ENCODE measurements around the gene C5orf52. TPM values are rescaled to one million over a fixed set of nuclear protein-coding genes. Genes with fewer than 3 reads are reported as not detected.
"Not testable (repeated sequence)": the region's sequence is repeated elsewhere in the genome, so short reads cannot be mapped to it uniquely, and the experiment has no call there.

Gene C5orf52
- total RNA-seq, 1 experiment from 2014 or later = not detected

DNA sequence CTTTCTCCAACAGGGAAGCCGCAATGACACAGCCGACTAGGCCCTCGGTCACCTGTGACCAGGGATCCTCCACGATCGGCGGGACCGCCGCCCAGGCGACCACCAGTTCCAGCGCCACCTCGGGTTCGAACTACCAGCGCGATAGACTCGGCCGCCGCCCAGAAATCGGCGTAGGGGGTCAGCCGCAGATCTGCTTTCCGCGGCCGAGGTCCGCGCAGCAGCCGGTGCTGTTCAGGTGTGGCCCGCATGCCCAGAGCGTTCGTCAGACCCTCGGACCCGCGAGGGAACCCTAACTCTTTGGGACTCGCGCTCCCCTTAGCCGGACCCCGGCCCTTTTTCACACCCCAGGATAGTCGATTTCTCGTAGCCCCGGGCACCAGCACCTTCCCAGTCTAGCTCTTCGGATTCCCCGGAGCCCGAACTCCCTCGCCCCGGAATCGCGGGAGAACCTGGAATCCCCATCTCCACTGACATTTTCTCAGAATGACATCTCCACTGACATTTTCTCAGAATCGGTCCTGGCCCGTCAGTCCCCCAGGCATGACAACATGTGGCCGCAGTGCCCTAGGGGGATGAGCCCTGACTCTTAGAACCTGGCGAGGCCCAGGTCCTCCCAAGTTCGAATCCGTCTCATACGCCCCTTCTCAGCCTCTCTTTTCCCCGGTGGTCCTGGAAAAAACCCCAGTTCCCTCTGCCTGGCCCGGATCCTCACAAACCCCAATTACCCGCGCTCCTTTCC lies 428 bp downstream of the C5orf52 start:
- DNase-seq (ENCODE audit: low read depth, low spot score) = no peak
- in situ Hi-C loops (cut with HindIII; ENCODE audit: low pct_unique_long_range_greater_than_20kb, low sequenced_read_pairs) = no loop called here

DNA sequence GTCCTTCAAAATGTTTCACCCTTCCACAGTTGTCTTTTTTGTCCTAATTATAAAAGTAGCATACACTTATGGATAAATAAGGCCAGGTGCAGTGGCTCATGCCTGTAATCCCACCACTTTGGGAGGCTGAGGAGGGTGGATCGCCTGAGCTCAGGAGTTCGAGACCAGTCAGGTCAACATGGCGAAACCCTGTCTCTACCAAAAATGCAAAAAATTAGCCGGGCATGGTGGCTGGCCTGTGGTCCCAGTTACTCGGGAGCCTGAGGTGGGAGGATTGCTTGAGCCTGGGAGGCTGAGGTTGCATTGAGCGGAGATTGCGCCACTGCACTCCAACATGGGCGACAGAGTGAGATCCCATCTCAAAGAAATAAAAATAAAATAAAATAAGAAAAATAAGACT lies 1.6 kb downstream of the C5orf52 start:
- DNase-seq (ENCODE audit: low read depth, low spot score) = no peak
- in situ Hi-C loops (cut with HindIII; ENCODE audit: low pct_unique_long_range_greater_than_20kb, low sequenced_read_pairs) = no loop called here

DNA sequence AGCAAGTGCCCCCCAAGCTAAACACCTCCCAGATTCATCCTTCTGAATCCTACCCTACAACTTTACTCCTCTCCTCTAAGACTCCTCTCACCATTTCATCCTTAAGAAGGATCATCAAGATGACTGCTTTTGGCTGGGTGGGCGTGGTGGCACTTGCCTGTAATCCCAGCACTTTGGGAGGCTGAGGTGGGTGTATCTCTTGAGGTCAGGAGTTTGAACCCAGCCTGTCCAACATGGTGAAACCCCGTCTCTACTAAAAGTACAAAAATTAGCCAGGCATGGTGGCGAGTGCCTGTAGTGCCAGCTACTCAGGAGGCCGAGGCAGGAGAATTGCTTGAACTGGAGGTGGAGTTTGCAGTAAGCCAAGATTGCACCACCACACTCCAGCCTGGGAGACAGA lies 3.0 kb downstream of the C5orf52 start:
- in situ Hi-C loops (cut with HindIII; ENCODE audit: low pct_unique_long_range_greater_than_20kb, low sequenced_read_pairs); DNase-seq (ENCODE audit: low read depth, low spot score): not testable (repeated sequence)

DNA sequence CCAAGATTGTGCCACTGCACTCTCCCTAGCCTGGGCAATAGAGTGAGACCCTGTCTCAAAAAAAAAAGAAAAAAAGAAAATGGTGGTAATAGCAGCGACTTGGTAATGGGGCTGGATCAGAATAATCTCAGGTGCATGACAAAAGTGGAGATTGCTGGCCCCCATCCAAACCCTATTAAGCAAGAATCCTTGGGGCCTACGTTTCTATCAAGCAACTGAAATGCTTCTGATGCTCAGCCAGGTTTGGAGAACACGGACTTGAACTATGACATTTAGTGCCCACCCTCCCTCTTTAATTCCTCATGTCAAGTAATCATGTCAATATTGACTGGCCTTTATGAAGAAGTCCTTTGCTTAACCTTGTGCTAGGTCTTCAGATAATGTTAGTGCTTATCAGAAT lies 6.6 kb downstream of the C5orf52 start:
- in situ Hi-C loops (cut with HindIII; ENCODE audit: low pct_unique_long_range_greater_than_20kb, low sequenced_read_pairs) = no loop called here
- DNase-seq (ENCODE audit: low read depth, low spot score) = no peak

DNA sequence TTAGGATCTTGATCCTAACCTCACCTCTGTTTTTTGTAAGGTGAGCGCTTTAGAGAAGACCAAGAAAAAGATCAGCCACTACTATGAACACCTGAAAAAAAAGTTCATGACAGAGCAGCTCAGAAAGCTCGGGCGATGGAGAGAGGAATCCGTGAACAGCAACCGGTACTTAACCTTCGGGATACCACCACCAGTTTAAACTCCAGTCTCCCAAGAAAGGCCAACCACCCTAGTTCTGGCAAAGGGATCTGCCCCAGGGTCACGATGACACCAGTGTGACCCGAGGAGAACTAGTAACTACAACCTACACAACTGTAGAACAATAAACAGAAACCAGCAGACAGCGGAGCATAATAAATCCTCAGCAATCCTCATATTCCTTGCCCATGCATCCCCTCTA lies 8.5 kb downstream of the C5orf52 start:
- DNase-seq (ENCODE audit: low read depth, low spot score) = no peak
- in situ Hi-C loops (cut with HindIII; ENCODE audit: low pct_unique_long_range_greater_than_20kb, low sequenced_read_pairs) = no loop called here

- DNase-seq (ENCODE audit: low read depth, low spot score) = no peak
- in situ Hi-C loops (cut with HindIII; ENCODE audit: low pct_unique_long_range_greater_than_20kb, low sequenced_read_pairs) = no loop called here
Measured at GRCh38 chr5:157680239-157680638, 8.9 kb downstream of the C5orf52 start.

- DNase-seq (ENCODE audit: low read depth, low spot score) = no peak
- in situ Hi-C loops (cut with HindIII; ENCODE audit: low pct_unique_long_range_greater_than_20kb, low sequenced_read_pairs) = no loop called here
Measured at GRCh38 chr5:157681048-157681447, 9.7 kb downstream of the C5orf52 start.

- DNase-seq (ENCODE audit: low read depth, low spot score) = no peak
- in situ Hi-C loops (cut with HindIII; ENCODE audit: low pct_unique_long_range_greater_than_20kb, low sequenced_read_pairs) = no loop called here
Measured at GRCh38 chr5:157682257-157682656, 10.9 kb downstream of the C5orf52 start.

- in situ Hi-C loops (cut with HindIII; ENCODE audit: low pct_unique_long_range_greater_than_20kb, low sequenced_read_pairs); DNase-seq (ENCODE audit: low read depth, low spot score): not testable (repeated sequence)
Measured at GRCh38 chr5:157686276-157687197, 15.2 kb downstream of the C5orf52 start.

DNA sequence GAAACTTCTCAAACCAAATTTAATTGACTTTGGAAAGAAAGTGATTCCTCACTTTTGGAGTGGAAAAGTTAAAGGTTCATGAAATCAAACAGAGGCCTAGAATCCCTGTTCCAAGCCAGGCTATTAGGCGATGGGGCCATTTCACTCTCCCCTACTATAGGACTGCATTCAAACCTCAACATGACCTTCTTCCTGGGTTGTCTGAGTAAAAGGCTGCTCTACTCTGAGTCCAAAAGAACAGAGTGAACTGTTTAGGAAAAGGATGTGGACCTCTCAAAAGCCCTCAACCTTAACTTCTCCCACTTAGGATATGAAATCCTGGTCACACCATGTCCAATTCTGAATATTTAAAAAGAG lies 15.8 kb downstream of the C5orf52 start:
- no peak for DNase-seq (ENCODE audit: low read depth, low spot score)
- in situ Hi-C loops (cut with HindIII; ENCODE audit: low pct_unique_long_range_greater_than_20kb, low sequenced_read_pairs) = no loop called here

GRCh38 chr5:157689942-157690689 lies 18.8 kb downstream of the C5orf52 start:
- no peak for DNase-seq (ENCODE audit: low read depth, low spot score)
- in situ Hi-C loops (cut with HindIII; ENCODE audit: low pct_unique_long_range_greater_than_20kb, low sequenced_read_pairs) = no loop called here

DNA sequence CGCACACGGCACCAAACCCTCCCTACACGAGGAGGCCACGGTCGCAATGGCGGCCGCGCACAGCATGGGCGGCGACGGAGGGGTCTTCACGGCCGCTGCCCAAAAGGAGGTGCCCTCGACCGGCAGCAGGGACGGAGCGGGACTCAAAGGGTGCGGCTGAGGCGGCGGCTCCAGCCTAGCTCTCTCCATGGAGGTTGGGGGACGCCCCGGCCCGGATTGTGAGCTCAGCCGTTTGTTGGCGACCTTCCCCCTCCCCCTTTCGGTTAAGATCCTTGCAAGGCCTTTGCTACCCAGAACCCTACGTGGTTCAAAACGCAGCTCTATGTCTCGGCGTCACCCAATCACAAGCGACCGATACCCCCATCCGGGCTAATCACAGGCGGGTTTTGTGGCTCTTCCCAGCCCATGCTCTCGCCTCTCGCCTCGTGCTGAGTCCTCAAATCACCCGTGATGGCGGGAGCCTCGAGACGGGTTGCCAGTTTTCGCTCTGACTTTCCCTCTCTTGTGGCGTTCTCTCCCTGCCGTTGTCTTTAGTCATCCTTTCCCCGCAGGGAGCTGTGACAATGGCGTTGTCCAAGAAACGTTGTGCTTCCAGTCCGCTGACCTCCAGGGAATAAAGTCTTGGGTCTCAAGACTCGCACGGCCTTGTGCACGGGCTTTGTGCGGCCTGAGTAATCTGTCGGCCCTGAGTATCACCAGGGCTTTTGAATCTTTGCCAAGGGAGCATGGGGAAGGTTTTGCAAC lies 19.5 kb downstream of the C5orf52 start:
- DNase-seq (ENCODE audit: low read depth, low spot score) = no peak
- in situ Hi-C loops (cut with HindIII; ENCODE audit: low pct_unique_long_range_greater_than_20kb, low sequenced_read_pairs) = no loop called here

DNA sequence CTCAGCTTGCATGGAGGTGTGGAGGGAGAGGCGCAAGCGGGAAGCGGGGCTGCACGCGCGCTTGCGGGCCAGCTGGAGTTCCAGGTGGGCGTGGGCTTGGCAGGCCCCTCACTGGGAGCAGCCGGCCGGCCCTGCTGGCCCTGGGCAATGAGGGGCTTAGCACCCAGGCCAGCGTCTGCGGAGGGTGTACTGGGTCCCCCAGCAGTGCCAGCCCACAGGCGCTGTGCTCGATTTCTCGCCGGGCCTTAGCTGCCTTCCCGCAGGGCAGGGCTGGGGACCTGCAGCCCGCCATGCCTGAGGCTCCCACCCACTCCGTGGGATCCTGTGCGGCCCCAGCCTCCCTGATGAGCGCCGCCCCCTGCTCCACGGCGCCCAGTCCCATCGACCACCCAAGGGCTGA lies 22.5 kb downstream of the C5orf52 start:
- in situ Hi-C loops (cut with HindIII; ENCODE audit: low pct_unique_long_range_greater_than_20kb, low sequenced_read_pairs); DNase-seq (ENCODE audit: low read depth, low spot score): not testable (repeated sequence)

DNA sequence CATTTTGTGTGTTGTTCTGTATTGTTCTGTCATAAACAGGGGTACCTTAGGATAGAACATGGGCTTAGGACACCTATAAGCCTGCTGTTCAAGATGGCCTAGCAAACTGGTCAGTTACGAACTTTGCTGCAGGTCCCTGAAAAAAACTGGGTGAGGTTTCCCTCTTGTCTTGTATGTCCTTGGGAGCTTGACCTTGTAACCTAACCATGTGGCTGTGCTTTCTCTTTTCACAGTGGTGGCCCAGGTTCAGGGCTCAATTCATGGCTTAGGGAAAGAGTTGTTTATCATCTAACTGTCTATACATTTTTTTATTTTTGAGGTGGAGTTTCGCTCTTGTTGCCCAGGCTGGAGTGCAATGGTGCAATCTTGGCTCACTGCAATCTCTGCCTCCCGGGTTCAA lies 24.8 kb downstream of the C5orf52 start:
- DNase-seq (ENCODE audit: low read depth, low spot score); in situ Hi-C loops (cut with HindIII; ENCODE audit: low pct_unique_long_range_greater_than_20kb, low sequenced_read_pairs): not testable (repeated sequence)

DNA sequence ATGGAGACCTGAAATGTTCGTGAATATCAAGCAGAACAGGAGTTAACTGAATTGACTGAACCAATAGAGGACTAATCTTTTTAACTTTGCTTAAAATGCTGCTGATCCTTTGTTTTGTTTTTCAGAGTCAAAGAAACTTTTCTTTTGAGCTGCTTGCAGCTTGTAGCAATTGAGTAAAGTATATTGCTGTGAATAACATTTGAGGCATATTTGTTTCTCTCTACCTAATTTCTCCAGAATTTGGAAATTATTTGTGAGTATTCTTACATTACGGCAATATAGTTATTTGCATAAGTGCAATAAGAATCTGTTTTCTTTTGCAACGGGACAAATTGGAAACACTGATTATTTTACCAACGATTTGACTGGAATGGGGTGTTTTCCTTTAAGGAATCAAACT lies 27.3 kb downstream of the C5orf52 start:
- DNase-seq (ENCODE audit: low read depth, low spot score); in situ Hi-C loops (cut with HindIII; ENCODE audit: low pct_unique_long_range_greater_than_20kb, low sequenced_read_pairs): not testable (repeated sequence)

DNA sequence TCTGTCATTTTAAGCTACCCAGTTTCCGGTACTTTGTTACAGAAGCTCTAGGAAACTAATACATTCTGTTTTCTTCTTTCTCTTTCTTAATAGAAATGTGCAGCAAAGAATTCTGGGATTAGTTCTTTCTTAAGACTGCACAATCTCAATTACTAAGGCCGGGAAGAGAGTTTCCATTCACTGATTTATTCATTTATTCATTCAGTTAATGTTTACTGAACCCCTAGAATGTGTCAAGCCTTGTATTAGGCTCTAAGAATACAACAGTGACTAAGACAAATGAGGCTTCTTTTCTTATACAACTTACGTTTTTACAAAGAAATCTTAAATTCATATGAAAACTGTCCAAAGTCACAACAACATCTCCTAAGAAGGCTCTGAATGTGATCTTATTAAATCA lies 32.4 kb downstream of the C5orf52 start:
- no peak for DNase-seq (ENCODE audit: low read depth, low spot score)
- in situ Hi-C loops (cut with HindIII; ENCODE audit: low pct_unique_long_range_greater_than_20kb, low sequenced_read_pairs) = no loop called here

GRCh38 chr5:157708866-157709265 lies 37.5 kb downstream of the C5orf52 start:
- in situ Hi-C loops (cut with HindIII; ENCODE audit: low pct_unique_long_range_greater_than_20kb, low sequenced_read_pairs) = no loop called here
- DNase-seq (ENCODE audit: low read depth, low spot score) = no peak

- DNase-seq (ENCODE audit: low read depth, low spot score) = peak; percentile 64
- in situ Hi-C loops (cut with HindIII; ENCODE audit: low pct_unique_long_range_greater_than_20kb, low sequenced_read_pairs) = no loop called here
Measured at GRCh38 chr5:157709346-157709745, 38.0 kb downstream of the C5orf52 start.
